MM.1S (cell line): ENCODE data around the gene OSBPL1A.

Source experiments
- CTCF ChIP-seq: fragments of 300-600 bp; sonication (generic); IDR thresholded peaks from 2 replicates; pipeline ENCODE4 v1.5.1; 2016; ENCODE audit warnings: antibody characterized with exemption, low read length, mixed read lengths
- EZH2 ChIP-seq: fragments of 300-600 bp; sonication (generic); optimal IDR thresholded peaks from 2 replicates; pipeline ENCODE3; 2017; ENCODE audit warnings: low read depth, mild to moderate bottlenecking, antibody characterized with exemption, low read length, mixed read lengths

GRCh38 chr18:24341361-24341760 is 56.3 kb downstream of the OSBPL1A start:
- TF ChIP-seq EZH2: no peak
- TF ChIP-seq CTCF: no peak
